ENCODE results near the gene MED27. TPM values are rescaled to one million over a fixed set of nuclear protein-coding genes. Genes with fewer than 3 reads are reported as not detected.

MED27 gene
- total and polyA plus RNA-seq, 8 donors, result 3.2 to 11.7 (median 5.8) TPM

GRCh38 chr9:131843989-131844744 lies 235.5 kb downstream of the MED27 start:
- Histone ChIP-seq H3K9me3 (no peaks in the 10 kb centered on the region), H3K27ac (no peak overlapping the region), H3K4me3 (no peak overlapping the region), H3K27me3 (no peaks in the 10 kb centered on the region), H3K4me1 (no peaks in the 10 kb centered on the region), H3K36me3 (no peaks in the 10 kb centered on the region)
- WGBS, 2 donors, result 83 to 90% methylated on average over 33 of the region's 33 CpGs
- no peak for ATAC-seq
- no peak for FAIRE-seq
- intact Hi-C loops (cut with DNase I), result no loop called here
- no peak for DNase-seq
- no peak for TF ChIP-seq CTCF (IDR thresholded peaks at IDR 0.05)

- no peak for TF ChIP-seq CTCF (IDR thresholded peaks at IDR 0.05)
- H3K27me3 ChIP-seq, result no peaks in the 10 kb centered on the region
- no peaks in the 10 kb centered on the region for H3K9me3 ChIP-seq
- no peak for ATAC-seq
- WGBS, 2 donors, result 66 to 76% methylated on average over 30 of the region's 30 CpGs
- no peak for DNase-seq
- FAIRE-seq, result no peak
- no peaks in the 10 kb centered on the region for H3K4me1 ChIP-seq
- H3K27ac ChIP-seq, result no peak overlapping the region
- no peaks in the 10 kb centered on the region for H3K36me3 ChIP-seq
- H3K4me3 ChIP-seq, result no peak overlapping the region
- intact Hi-C loops (cut with DNase I), result no loop called here
Measured at GRCh38 chr9:131841765-131842318, 237.8 kb downstream of the MED27 start.

- Histone ChIP-seq H3K4me3 (no peak overlapping the region), H3K27me3 (no peaks in the 10 kb centered on the region), H3K4me1 (no peaks in the 10 kb centered on the region), H3K9me3 (no peaks in the 10 kb centered on the region), H3K36me3 (no peaks in the 10 kb centered on the region), H3K27ac (no peak overlapping the region)
- TF ChIP-seq CTCF (IDR thresholded peaks at IDR 0.05), result no peak
- FAIRE-seq, result no peak
- ATAC-seq, result no peak
- no peak for DNase-seq
- 83 to 89% methylated on average over 25 of the region's 25 CpGs for WGBS, 2 donors
- intact Hi-C loops (cut with DNase I), result no loop called here
Measured at GRCh38 chr9:131840751-131841702, 238.6 kb downstream of the MED27 start.

GRCh38 chr9:131840220-131840619 lies 239.4 kb downstream of the MED27 start:
- FAIRE-seq, result no peak
- H3K27ac ChIP-seq, result no peak overlapping the region
- H3K4me1 ChIP-seq, result no peaks in the 10 kb centered on the region
- no peak overlapping the region for H3K4me3 ChIP-seq
- intact Hi-C loops (cut with DNase I), result no loop called here
- no peak for ATAC-seq
- no peaks in the 10 kb centered on the region for H3K36me3 ChIP-seq
- no peaks in the 10 kb centered on the region for H3K9me3 ChIP-seq
- 88 to 91% methylated on average over 8 of the region's 8 CpGs for WGBS, 2 donors
- no peaks in the 10 kb centered on the region for H3K27me3 ChIP-seq
- no peak for TF ChIP-seq CTCF (IDR thresholded peaks at IDR 0.05)
- DNase-seq, result no peak

Data from pancreas (tissue), 10 donors.